NCI-H2107 treated with DMSO at 0.1 percent for 48 hours (cell line): ENCODE data around the gene RGS12.

Source experiments
- DNase-seq: peaks from one replicate; lab custom pipeline; 2025; ENCODE audit not compliant: unreplicated experiment; lab: John Stamatoyannopoulos, UW

Gene RGS12

DNA sequence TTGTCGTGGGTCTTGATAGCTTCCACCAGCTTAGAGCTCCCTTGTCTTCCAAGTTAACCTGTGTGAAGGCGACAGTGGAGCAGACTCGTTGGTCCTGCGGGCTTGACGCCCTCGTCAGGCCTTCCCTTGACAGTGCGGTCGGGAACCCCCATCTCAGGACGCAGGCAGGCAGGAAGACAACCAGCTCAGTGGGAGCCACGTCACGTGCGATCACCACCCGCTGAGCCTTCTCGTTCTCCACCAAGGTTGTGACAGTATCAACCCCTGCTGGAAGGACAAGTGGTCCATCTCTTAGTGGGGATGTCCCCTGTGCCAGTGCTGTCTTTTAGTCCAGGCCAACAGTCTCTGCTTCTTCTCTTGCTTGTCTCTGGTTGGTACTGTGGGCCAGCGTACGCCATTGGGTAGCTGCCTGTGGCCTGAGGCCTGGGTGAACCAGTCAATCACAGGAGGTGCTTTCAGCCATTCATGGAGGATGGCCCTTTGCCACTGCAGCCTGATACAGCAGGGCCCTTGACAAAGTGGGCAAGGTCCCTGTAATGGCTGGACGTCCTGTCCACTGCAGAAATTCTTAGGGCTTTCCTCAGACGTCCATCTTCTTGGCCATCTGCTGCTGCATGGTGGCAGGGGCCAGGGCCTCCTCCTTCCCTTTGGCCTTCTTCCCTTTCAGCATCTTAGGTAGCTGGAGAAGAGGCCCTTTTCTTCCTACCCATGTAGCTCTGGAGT, 31.4 kb downstream of the RGS12 start:
- no peak for DNase-seq

DNA sequence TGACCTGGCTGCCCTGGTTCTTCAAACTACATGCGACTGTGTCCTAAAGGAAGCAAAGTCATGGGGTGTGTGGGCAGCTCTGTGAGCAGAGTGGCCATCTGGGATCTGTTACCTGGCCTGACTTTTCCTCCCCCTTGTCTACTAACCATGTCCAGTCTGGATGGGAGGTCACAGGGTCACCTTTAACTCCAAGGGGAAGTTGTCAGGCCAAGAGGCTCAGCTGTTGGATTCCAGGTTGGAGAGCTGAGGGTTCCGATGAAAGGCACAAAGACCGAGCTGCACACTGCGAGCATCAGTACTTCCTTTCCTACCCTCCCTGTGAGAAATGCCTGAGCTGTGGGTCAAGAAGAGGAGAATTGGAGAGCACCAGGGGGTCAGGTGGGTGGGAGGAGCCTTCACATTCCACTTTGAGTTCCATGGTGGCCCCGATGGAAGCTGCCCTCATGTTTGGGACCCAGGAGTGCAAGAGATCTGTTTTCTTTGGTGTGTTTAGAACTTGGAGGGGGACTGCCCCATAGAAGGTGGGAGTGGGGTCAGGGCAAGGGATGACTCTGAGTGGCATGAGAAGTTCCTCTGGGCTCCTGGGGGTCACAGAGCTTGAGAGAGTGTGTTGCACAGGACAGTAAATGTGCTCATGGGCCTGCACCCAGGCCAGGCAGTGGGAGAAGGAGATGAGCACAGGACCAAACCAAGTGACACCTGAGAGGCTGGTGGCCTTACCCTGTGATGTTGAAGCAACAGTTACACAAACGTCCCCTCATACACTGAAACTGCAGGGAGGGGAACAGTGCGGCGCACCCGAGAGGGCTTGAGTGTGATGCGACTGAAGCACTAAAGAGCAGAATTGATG, 36.2 kb downstream of the RGS12 start:
- DNase-seq: no peak

DNA sequence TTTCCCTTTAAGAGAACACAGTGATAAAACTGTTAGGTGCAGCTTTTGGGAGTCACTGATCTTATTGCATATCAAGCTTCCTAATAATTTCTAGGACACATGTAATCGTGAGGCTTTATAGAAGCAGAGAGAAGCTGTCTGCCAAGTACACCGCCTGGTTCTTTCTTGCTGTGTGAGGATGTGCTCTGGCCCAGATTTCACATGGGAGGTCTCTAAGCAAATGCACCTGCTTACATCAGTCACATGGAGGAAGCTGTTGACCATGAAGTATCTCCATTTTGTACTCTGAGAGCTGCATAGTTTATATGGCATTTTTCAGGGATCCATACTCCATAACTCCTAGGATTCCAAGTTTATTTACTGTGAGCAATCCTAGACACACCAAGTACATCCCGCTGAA, 37.1 kb downstream of the RGS12 start:
- DNase-seq: no peak

DNA sequence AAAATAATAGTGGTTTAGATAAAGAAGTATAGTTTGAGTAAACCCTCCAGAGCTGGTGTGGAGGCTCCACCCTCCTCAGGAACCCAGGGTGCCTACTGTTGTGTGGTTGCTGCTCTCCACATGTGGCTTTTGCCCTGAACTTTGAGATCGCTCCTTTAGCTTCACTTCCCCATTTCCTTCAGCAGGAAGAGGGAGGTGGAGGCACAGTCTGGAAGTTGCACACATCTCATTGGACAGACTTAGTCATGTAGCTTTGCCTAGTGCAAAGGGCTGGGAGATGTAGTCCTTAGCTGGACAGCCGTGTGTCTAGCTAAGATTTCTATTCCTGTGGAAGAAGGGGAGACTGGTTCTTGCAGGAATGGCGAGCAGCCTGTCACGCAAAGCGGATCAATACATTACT, 37.9 kb downstream of the RGS12 start:
- no peak for DNase-seq

DNA sequence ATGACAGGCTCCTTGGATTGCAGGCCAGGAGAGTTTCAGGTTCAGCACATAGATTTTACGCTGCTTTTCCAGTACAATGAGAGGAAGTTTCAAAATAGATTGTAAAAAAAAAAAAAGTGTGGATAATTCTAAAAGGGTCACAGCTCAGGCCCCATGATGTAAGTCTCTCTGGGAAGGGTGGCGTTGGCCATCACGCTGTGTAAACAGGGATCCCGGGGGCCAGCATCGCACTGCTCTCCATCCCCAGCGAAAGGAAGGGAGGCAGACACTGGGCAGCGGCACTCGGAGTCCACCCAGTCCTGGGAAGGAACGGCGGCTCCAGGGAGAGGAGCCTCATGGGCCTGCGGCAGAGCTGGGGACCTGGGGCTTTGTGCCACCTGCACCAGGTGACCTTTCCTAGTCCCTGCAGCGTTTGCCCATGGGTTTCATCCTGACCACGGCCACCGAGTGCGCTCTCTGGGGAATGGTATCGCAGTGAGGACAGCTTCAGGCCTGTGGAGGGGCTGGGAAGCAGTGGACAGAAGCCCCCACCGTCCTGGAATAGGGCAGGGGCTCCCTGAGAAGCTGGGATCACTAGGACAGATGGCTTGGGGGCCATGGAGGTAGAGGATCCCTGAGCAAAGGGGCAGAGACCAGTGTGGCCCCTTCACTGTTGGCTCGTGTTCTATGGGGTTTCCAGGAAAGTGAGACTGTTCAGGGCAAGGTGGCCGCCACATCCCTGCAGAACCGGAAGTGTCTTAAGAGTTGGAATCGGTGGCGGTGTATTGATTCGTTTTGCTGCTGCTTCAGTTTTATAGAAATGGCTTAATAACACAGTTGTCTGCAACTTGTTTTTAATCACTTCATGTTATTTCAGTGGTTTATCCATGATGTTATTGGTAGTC, 38.9 kb downstream of the RGS12 start:
- no peak for DNase-seq

DNA sequence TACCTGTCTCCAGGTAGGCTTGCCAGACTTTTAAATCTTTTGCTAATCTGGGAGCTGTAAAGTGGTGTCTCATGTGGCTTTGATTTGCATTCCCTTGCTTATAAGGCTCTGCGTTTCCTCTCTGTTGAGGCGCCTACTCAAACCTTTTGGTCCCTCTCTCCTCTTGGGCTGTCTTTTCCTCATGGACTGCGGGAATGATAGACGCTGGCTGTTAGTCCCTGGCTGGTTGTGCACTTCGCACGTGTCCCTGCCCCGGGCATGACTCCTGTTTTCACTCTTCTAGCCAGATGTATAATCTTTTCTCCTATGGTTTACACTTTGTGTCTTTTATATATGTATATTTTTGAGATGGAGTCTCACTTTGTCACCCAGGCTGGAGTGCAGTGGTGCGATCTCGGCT, 39.7 kb downstream of the RGS12 start:
- no peak for DNase-seq

DNA sequence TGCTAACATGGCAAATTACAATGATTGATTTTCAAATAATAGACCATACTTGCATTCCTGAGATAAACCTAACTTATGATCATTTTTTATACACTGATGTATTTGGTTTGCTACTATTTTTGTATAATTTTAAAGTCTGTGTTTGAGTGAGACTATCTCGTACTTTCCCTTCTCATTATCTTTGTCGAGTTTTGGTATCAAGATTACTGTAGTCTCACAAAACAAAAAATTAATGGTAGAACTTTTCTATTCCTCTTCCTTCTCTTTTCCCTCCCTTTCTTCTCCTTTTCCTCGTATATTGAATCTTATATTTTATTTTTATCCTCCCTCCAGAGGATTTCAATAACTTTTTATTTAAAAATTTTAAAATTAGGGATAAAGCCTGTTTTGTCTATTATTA, 41.5 kb downstream of the RGS12 start:
- DNase-seq: no peak

DNA sequence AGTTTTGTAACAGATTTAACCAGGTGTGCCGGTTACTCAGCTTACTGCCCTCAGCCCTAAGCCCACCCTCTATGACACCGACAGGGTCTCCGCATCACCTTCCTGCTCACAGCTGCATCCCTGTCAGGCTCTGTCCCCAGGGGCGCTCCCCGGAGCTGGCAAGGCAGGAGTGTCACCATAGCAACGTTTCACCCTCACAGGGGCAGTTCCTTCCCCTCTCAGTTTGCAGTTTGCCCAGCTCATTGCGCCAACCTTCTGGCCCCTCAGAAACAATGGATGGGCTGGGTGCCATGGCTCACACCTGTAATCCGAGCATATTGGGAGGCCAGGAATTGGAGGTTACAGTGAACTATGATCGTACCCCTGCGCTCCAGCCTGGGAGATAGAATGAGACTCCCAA, 42.6 kb downstream of the RGS12 start:
- DNase-seq: peak; percentile 63

DNA sequence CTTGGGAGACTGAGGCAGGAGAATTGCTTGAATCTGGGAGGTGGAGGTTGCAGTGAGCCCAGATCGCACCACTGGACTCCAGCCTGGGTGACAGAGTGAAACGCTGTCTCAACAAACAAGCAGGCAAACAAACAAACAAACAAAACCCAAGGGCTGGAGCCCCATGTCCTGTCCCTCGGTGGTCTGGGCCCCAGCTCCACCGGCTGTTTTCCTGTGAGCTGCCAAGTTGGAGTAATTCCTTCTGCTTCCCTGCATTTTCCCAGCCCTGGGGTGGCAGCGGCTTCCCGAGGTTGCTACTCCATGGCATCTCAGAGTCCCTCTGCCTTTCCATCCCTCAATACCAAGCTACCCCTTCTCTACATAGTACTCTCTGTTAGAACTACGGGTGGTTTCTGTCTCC, 43.2 kb downstream of the RGS12 start:
- no peak for DNase-seq

DNA sequence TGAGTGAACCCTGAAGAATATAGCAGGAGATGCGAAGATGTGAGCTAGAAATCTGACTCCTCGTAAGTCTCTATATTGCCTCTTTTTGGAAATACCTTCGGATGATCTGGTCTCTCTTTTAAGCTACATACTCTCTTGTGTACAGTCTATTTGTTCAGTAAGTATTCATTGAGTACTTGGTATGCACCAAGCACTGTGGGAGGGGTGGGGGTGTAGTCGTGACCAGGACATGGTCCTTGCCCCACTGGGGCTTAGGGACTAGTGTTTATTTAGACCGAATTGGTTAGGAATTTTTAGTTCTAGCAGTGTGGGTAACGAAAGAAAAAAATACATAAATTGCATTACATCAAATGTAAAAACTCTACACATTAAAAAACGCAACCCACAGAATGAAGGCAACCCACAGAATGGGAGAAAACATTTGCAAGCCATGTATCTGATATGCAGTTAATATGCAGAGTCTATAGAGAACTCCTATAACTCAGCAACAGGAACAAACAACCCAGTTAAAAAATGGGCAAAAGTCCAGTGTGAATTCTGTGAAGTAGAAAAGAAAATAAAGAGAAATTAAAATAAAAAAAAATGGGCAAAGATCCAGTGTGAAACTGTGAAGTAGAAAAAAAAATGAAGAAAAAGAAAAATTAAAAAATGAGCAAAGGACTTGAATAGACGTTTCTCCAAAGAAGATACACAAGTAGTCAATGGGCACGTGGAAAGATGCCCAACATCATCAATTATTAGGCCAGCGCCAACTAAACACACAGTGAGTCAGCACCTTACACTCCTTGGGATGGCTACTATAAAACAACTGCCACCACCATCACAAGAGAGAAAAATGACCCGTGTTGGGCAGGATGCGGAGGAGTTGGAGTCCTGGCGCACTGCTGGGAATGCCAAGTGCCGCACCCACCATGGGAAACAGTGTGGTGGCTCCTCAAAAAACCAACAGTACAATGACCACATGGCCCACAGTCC, 43.8 kb downstream of the RGS12 start:
- no peak for DNase-seq

DNA sequence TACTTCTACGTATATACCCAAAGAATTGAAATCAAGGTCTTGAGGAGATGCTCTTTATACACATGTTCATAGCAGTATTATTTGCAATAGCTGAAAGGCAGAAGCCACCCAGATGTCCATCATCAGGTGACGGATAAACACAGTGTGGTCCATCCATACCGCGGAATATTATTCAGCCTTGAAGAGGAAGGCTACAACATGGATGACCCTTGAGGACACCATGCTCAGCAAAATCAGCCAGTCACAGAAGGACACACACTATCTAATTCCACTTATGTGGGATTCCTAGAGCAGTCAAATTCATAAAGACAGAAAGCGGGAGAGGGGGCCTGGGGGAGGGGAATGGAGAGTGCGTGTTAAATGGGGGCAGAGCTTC, 44.5 kb downstream of the RGS12 start:
- no peak for DNase-seq

DNA sequence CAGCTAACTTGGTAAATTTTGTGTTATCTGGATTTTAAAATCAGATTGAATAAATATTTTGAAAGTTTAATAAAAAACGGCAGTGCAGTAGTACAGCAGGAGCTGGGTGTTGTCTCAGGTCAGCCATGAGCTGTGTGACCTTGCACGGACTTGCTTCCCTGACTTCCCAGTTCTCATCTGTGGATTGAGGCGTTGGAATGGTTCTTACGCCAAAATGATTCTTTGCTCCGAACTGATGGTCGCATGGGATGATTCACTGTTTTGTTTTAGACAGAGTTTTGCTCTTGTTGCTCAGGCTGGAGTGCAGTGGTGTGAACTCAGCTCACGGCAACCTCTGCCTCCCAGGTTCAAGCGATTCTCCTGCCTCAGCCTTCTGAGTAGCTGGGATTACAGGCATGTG, 45.0 kb downstream of the RGS12 start:
- no peak for DNase-seq

DNA sequence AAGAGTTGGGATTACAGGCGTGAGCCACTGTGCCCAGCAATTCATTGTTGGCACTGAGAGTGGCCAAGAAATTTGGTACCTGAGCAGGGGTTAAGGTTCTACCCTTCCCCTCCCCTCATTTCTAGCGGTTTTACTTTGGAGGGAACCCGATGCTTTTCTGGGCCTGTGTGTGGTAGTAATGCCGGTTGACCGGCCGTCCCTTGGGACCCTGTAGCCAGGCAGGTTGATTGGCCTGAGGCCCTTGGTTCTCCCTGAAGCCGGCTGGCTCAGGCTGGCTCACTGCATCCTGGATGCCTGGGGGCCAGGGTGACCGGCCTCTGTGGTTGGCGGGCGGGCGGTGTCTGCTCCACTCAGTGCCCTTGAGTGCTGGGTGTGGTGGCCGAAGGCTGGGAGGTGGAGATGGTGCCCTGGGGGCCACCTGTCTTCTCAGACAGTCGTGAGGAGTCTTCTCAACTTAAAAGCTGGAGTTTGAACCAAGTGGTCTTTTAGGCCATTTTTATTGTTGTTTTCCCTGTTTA, 45.6 kb downstream of the RGS12 start:
- no peak for DNase-seq

DNA sequence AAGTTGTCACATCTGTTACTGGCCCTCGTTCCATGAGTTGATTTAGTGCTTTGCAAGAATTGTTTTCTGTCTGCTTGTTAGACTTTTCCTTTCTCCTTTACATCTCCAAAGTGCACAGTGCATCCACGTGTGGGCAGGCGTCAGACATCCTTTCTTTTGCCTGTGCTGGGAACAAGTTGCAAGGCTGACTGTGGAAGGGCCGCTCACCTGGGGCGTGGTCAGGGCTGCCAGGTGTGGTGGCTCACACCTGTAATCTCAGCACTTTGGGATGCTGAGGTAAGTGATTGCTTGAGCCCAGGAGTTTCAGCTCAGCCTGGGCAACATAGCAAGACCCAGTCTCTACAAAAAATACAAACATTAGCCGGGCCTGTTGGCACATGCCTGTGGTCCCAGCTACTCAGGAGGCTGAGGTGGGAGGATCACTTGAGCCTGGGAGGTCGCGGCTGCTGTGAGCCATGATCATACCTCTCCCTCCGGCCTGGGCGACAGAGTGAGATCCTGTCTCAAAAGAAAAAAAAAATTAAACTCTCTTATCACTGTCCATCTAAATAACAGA, 46.2 kb downstream of the RGS12 start:
- DNase-seq: no peak

DNA sequence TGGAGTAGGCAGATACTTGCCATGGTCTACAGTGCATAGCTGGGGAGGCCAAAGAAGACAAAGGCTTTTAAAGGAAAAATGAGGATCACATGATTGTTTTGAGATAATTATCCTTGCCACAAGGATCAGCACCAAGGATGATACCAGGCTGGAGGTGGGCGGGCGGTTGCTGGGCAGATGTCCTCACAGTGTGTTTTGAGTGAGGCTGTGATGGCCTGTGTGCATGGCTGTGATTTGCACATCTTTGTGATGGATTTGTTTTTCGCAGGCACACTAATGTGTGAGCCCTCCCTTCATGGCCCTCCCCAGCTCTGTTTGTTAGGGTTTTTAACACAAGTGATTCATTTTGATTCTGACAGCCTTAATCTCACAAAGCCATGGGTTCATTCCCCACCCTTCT, 46.8 kb downstream of the RGS12 start:
- DNase-seq: no peak

DNA sequence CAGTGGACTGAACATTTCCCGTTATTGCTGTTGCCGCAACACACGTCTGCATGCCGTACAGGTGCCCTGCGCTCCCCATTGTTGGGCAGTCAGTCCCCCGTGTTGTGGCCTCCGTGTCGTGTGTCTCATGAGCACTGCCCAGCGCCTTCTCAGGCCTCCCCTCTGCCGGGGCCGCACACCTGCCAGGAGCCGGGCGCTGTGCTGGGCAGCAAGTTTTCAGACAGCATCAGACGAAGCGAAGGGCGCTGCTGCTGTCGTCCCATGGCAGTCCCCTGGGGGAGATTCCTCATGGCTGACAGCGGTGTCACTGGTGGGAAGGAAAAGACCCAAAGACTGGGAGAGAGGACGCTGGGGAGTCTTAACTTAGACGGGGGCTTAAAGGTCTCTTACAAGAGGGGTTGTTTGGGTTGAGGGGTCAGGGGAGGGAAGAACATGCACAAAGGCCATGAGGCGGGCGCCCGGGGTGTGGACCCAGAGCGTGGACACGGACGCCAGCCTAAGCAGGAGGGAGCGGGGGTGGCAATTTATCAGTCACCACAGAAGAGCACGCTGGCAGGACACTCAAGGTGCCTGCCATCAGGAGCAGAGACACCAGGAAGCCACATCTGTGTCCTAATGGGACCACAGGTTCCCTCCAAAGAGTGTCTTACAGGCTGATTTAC, 47.3 kb downstream of the RGS12 start:
- peak; percentile 29 for DNase-seq

DNA sequence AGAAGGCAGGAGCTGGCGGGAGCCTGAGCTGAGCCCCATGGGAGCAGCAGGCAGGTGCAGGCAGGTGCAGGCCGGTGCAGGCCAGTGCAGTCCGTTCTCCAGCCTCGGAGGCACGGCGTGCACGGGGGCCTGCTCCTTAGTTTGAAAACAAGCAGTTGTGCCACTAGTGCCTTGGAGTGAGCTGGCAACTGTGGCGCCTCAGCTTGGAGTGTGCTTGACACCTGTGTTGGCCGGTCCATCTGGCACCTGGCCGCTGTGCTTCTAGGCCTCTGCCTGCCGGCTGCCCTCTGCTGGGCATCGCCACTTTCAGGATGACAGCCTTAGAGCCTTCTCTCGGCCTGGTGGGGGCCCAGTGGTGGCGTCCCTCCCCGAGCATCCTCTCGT, 47.9 kb downstream of the RGS12 start:
- no peak for DNase-seq

DNA sequence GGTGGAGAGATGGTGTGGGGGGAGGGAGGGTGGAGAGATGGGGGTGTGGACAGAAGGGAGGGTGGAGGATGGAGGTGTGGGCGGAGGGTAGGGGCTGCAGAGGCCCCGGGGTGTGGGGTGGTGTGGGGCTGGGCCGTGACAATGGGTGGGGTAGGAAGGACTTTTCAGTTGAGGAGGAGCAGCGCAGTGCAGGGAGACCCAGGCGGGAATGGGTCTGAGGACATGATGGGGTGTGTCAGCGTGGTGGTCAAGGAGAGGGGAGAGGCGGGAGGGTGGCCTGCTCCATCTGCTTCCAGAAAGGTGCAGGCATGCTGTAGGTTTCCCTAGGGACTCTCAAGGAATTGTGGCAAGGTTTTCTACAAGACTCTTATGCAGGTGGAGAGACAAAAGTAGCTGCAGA, 48.9 kb downstream of the RGS12 start:
- no peak for DNase-seq

DNA sequence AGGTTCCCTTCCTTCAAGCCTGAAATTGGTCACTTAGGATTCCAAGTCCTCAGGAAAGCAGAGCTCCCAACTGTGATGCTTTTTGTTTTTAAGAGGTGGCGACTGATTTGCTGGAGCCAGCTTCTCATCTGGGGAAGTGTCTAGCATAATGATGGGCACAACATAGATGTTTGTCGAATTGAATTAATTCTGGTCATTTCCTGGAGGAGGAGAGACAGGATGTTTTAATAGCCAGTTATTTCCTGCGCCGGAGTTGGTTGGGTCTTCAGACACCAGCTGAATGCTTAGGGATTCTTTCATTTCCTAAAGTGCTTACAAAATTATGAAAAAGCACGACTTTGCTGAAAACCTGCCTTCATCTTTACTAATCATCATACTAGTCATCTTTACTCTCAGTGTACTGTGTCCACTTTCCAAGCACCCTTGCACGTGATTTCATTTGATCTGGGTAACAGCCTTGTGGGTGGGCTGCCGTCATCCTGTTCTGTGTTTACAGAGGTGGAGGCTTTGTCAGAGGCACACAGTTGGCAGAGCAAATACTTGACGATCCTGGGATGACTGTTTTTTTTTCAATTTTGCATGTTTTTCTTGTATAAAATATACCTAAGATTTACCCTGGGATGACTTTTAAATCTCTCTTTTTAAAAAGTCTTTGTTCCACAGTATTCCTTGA, 49.5 kb downstream of the RGS12 start:
- peak; percentile 51 for DNase-seq
